PC-9 (cell line): ENCODE measurements around the gene OGFOD2.

Source experiments
- CTCF ChIP-seq: fragments of 200-600 bp; sonication (generic); conservative IDR thresholded peaks from 2 replicates; pipeline ENCODE4 v1.6.1; 2017; ENCODE audit warnings: mixed run types, antibody characterized with exemption, mild to moderate bottlenecking, moderate library complexity
- EZH2 ChIP-seq: fragments of 200-600 bp; sonication (generic); IDR thresholded peaks from 2 replicates; pipeline ENCODE4 v1.8.0; 2017; ENCODE audit warnings: antibody characterized with exemption, low read depth

- no peak for TF ChIP-seq CTCF
- TF ChIP-seq EZH2: no peak
Measured at GRCh38 chr12:122942637-122943036, 32.4 kb upstream of the OGFOD2 start.
